Vagina (tissue), 2 donors: Measurements from ENCODE around the gene MSI2.

Experiments used
- POLR2A ChIP-seq, 2 donors: fragments of 450-650 bp; IDR thresholded peaks; one replicate each; pipeline ENCODE4 v1.6.1; 2017; ENCODE audit warnings: antibody characterized with exemption in 2 of 2, mild to moderate bottlenecking in 2 of 2, moderate library complexity in 2 of 2
- POLR2AphosphoS5 ChIP-seq, 2 donors: sonication (generic); formaldehyde crosslinking; IDR thresholded peaks; one replicate each; pipeline ENCODE4 v1.9.0; 2017; ENCODE audit warnings: antibody characterized with exemption in 2 of 2, mild to moderate bottlenecking in 2 of 2, low read depth in 1 of 2; ENCODE audit not compliant: insufficient read depth in 1 of 2
- TF ChIP-seq, protein P1 (sequence below), 3 experiments: fragments of 450-650 bp in 2 of 3; fragments of 200-600 bp in 1 of 3; sonication (generic) in 1 of 3; IDR thresholded peaks; one replicate each; pipeline ENCODE4 v1.5.1; 2017 to 2019; ENCODE audit warnings: antibody characterized with exemption in 3 of 3, mild to moderate bottlenecking in 2 of 3, moderate library complexity in 2 of 3

DNA sequence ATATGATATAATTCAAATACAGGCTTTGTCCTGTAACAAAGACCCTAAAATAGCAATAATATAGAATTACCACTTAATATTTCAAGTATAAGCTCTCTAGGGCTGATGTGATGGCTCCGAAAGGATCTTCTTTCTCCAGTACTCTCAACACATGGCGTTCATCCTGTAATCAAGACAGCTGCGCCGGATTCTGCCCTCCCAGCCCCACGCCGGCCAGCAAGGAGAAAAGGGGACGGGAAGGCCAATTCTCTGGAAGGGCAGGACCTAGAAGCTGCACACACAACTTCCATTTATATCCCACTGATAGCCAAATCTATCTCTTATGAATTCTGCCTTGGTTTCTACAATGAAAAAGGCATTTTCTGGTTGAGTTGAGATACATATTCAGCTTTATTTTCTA, 456.8 kb downstream of the MSI2 start:
- TF ChIP-seq, protein P1, sequence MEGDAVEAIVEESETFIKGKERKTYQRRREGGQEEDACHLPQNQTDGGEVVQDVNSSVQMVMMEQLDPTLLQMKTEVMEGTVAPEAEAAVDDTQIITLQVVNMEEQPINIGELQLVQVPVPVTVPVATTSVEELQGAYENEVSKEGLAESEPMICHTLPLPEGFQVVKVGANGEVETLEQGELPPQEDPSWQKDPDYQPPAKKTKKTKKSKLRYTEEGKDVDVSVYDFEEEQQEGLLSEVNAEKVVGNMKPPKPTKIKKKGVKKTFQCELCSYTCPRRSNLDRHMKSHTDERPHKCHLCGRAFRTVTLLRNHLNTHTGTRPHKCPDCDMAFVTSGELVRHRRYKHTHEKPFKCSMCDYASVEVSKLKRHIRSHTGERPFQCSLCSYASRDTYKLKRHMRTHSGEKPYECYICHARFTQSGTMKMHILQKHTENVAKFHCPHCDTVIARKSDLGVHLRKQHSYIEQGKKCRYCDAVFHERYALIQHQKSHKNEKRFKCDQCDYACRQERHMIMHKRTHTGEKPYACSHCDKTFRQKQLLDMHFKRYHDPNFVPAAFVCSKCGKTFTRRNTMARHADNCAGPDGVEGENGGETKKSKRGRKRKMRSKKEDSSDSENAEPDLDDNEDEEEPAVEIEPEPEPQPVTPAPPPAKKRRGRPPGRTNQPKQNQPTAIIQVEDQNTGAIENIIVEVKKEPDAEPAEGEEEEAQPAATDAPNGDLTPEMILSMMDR (IDR thresholded peaks at IDR 0.05): no peak
- TF ChIP-seq POLR2A (IDR thresholded peaks at IDR 0.05) (no peak), POLR2AphosphoS5 (IDR thresholded peaks at IDR 0.05; ENCODE audit: insufficient read depth in 1 of 2, low read depth in 1 of 2) (no peak)
